HuH-7.5 (cell line): Measurements from ENCODE around the gene KCNK2.

ENCODE experiments used
- DNase-seq: peaks from one replicate; pipeline ENCODE4 v3.0.0; 2011; ENCODE audit warnings: low spot score

The KCNK2 gene

GRCh38 chr1:215095524-215095923 is 13.0 kb downstream of the KCNK2 start:
- no peak for DNase-seq

GRCh38 chr1:215101511-215101910 is 19.0 kb downstream of the KCNK2 start:
- no peak for DNase-seq

GRCh38 chr1:215104283-215104682 is 21.7 kb downstream of the KCNK2 start:
- no peak for DNase-seq

- DNase-seq = no peak
Measured at GRCh38 chr1:215106067-215106466, 23.5 kb downstream of the KCNK2 start.

GRCh38 chr1:215109171-215109570 is 26.6 kb downstream of the KCNK2 start:
- DNase-seq = no peak

- DNase-seq = no peak
Measured at GRCh38 chr1:215111916-215112315, 29.4 kb downstream of the KCNK2 start.

GRCh38 chr1:215113776-215114153 is 31.2 kb downstream of the KCNK2 start:
- no peak for DNase-seq

GRCh38 chr1:215114154-215114933 is 31.8 kb downstream of the KCNK2 start:
- DNase-seq = no peak

- no peak for DNase-seq
Measured at GRCh38 chr1:215115760-215116159, 33.2 kb downstream of the KCNK2 start.

- DNase-seq = no peak
Measured at GRCh38 chr1:215118081-215118480, 35.5 kb downstream of the KCNK2 start.

- no peak for DNase-seq
Measured at GRCh38 chr1:215119056-215119455, 36.5 kb downstream of the KCNK2 start.

- no peak for DNase-seq
Measured at GRCh38 chr1:215119719-215120365, 37.3 kb downstream of the KCNK2 start.

GRCh38 chr1:215128504-215128903 is 46.0 kb downstream of the KCNK2 start:
- no peak for DNase-seq

- no peak for DNase-seq
Measured at GRCh38 chr1:215131291-215131690, 48.8 kb downstream of the KCNK2 start.

- no peak for DNase-seq
Measured at GRCh38 chr1:215132156-215132555, 49.6 kb downstream of the KCNK2 start.

GRCh38 chr1:215133532-215133931 is 51.0 kb downstream of the KCNK2 start:
- DNase-seq = no peak

GRCh38 chr1:215137985-215138384 is 55.4 kb downstream of the KCNK2 start:
- DNase-seq = no peak

GRCh38 chr1:215140135-215140534 is 57.6 kb downstream of the KCNK2 start:
- DNase-seq = no peak

- no peak for DNase-seq
Measured at GRCh38 chr1:215141460-215141859, 58.9 kb downstream of the KCNK2 start.

GRCh38 chr1:215143497-215143896 is 61.0 kb downstream of the KCNK2 start:
- DNase-seq = no peak

GRCh38 chr1:215146240-215146975 is 63.9 kb downstream of the KCNK2 start:
- no peak for DNase-seq

GRCh38 chr1:215147024-215147423 is 64.5 kb downstream of the KCNK2 start:
- DNase-seq = no peak
